Trophoblast cell (in vitro differentiated cells and primary cell): Measurements from ENCODE around the gene DAND5.
A peak's percentile ranks its signal among the peaks of the same experiment; 100 is the strongest.
"Not testable (repeated sequence)": the region's sequence is repeated elsewhere in the genome, so short reads cannot be mapped to it uniquely, and the experiment has no call there.

ENCODE experiments used
- DNase-seq, 2 donors: peaks; one replicate each; pipeline ENCODE4 v3.0.0-alpha.2; 2016
- H2AFZ ChIP-seq: 2 replicates; pipeline ENCODE4 v1.6.1; 2013; ENCODE audit warnings: low read length, moderate library complexity, mild to moderate bottlenecking; ENCODE audit not compliant: insufficient read depth, poor library complexity
- H2AK5ac ChIP-seq: 2 replicates; pipeline ENCODE4 v1.6.1; 2013; ENCODE audit warnings: mild to moderate bottlenecking, low read length
- H2BK120ac ChIP-seq: 2 replicates; pipeline ENCODE4 v1.6.1; 2013; ENCODE audit warnings: low read length, mild to moderate bottlenecking, moderate library complexity; ENCODE audit not compliant: insufficient read depth, poor library complexity
- H2BK12ac ChIP-seq: 2 replicates; pipeline ENCODE4 v1.6.1; 2013; ENCODE audit warnings: mild to moderate bottlenecking, low read length, moderate library complexity
- H2BK5ac ChIP-seq: 2 replicates; pipeline ENCODE4 v1.6.1; 2013; ENCODE audit warnings: low read length, low read depth, moderate library complexity, mild to moderate bottlenecking; ENCODE audit not compliant: poor library complexity
- H3K14ac ChIP-seq: 2 replicates; pipeline ENCODE4 v1.6.1; 2013; ENCODE audit warnings: mild to moderate bottlenecking, low read length
- H3K18ac ChIP-seq: 2 replicates; pipeline ENCODE4 v1.6.1; 2013; ENCODE audit warnings: mild to moderate bottlenecking, low read length
- H3K23ac ChIP-seq: 2 replicates; pipeline ENCODE4 v1.6.1; 2013; ENCODE audit warnings: low read length
- H3K27ac ChIP-seq: 2 replicates; pipeline ENCODE4 v1.5.1; 2013; ENCODE audit warnings: low read depth, mild to moderate bottlenecking, inconsistent platforms, low read length, moderate library complexity
- H3K27me3 ChIP-seq: 2 replicates; pipeline ENCODE4 v1.6.1; 2013; ENCODE audit warnings: inconsistent platforms, mild to moderate bottlenecking, low read length, moderate library complexity; ENCODE audit not compliant: insufficient read depth
- H3K36me3 ChIP-seq, 2 experiments: 1 replicate in 1 of 2; 2 replicates in 1 of 2; pipeline ENCODE4 v1.6.1; 2013; ENCODE audit warnings: low read length in 2 of 2, mild to moderate bottlenecking in 2 of 2, moderate library complexity in 1 of 2; ENCODE audit not compliant: insufficient read depth in 2 of 2, control insufficient read depth in 1 of 2
- H3K4ac ChIP-seq: 2 replicates; pipeline ENCODE4 v1.6.1; 2013; ENCODE audit warnings: low read depth, mild to moderate bottlenecking, low read length, moderate library complexity
- H3K4me1 ChIP-seq, 2 experiments: 1 replicate in 1 of 2; 2 replicates in 1 of 2; pipeline ENCODE4 v1.6.1; 2013; ENCODE audit warnings: low read length in 2 of 2, mild to moderate bottlenecking in 2 of 2, moderate library complexity in 1 of 2; ENCODE audit not compliant: insufficient read depth in 2 of 2, control insufficient read depth in 1 of 2
- H3K4me2 ChIP-seq: 2 replicates; pipeline ENCODE4 v1.6.1; 2013; ENCODE audit warnings: inconsistent platforms, mild to moderate bottlenecking, low read length, moderate library complexity
- H3K4me3 ChIP-seq: 2 replicates; pipeline ENCODE4 v1.5.1; 2013; ENCODE audit warnings: mild to moderate bottlenecking, low read depth, low read length, inconsistent platforms
- H3K79me1 ChIP-seq: one replicate; pipeline ENCODE4 v1.6.1; 2013; ENCODE audit warnings: low read length
- H3K79me2 ChIP-seq: 2 replicates; pipeline ENCODE4 v1.6.1; 2013; ENCODE audit warnings: low read length, mild to moderate bottlenecking; ENCODE audit not compliant: control insufficient read depth, insufficient read depth, poor library complexity
- H3K9ac ChIP-seq: 2 replicates; pipeline ENCODE4 v1.6.1; 2013; ENCODE audit warnings: mild to moderate bottlenecking, low read length
- H3K9me3 ChIP-seq: 2 replicates; pipeline ENCODE4 v1.6.1; 2013; ENCODE audit warnings: low read depth, mild to moderate bottlenecking, control low read depth, inconsistent platforms, low read length; ENCODE audit not compliant: insufficient read depth
- H4K12ac ChIP-seq: 2 replicates; pipeline ENCODE4 v1.6.1; 2013; ENCODE audit warnings: low read depth, mild to moderate bottlenecking, low read length, moderate library complexity
- H4K8ac ChIP-seq: 2 replicates; pipeline ENCODE4 v1.6.1; 2013; ENCODE audit warnings: low read depth, mild to moderate bottlenecking, low read length, moderate library complexity
- H4K91ac ChIP-seq: one replicate; pipeline ENCODE4 v1.6.1; 2013; ENCODE audit warnings: low read depth, mild to moderate bottlenecking, low read length, moderate library complexity
- WGBS: extraction: QIAGEN DNeasy Blood & Tissue Kit; methylation state at CpG from one replicate; pipeline ENCODE4 v1.1.7; 2013; ENCODE audit warnings: missing lambda C conversion rate; ENCODE audit not compliant: insufficient read length, insufficient coverage; ENCODE audit errors: extremely low coverage; 5-methylcytosine and 5-hydroxymethylcytosine counted together

The DAND5 gene

GRCh38 chr19:12947702-12948611 is 21.4 kb upstream of the DAND5 start:
- Histone ChIP-seq H2BK120ac (no peak overlapping the region), H3K79me1 (peaks cover 8% of the 10 kb centered on the region), H2AK5ac (no peak overlapping the region), H2BK5ac (no peak overlapping the region), H4K12ac (no peak overlapping the region), H3K4me2 (no peak overlapping the region), H3K27me3 (no peaks in the 10 kb centered on the region), H3K9me3 (peaks cover 2% of the 10 kb centered on the region), H2BK12ac (no peak overlapping the region), H3K14ac (no peak overlapping the region), H3K36me3 (peaks cover 62 to 67% of the 10 kb centered on the region in 2 experiments), H3K18ac (peak overlapping the region; percentile 38), H3K4me3 (no peak overlapping the region), H3K23ac (no peak overlapping the region), H3K79me2 (peaks cover 4% of the 10 kb centered on the region), H2AFZ (no peak overlapping the region), H3K4me1 (peaks cover 0 to 8% of the 10 kb centered on the region in 2 experiments), H4K91ac (no peak overlapping the region), H3K9ac (no peak overlapping the region), H3K27ac (no peak overlapping the region), H3K4ac (peak overlapping the region; percentile 18), H4K8ac (no peak overlapping the region)
- no CpG with 5 or more reads among the region's 28 CpGs for WGBS
- no peak for DNase-seq

GRCh38 chr19:12948612-12949362 is 20.6 kb upstream of the DAND5 start:
- Histone ChIP-seq H3K79me2 (peaks cover 4% of the 10 kb centered on the region), H3K27ac (no peak overlapping the region), H3K18ac (peak overlapping the region; percentile 38), H2BK120ac (no peak overlapping the region), H4K8ac (no peak overlapping the region), H4K12ac (no peak overlapping the region), H2AK5ac (no peak overlapping the region), H3K4me3 (no peak overlapping the region), H2BK12ac (no peak overlapping the region), H3K4me2 (no peak overlapping the region), H3K23ac (no peak overlapping the region), H4K91ac (no peak overlapping the region), H3K27me3 (no peaks in the 10 kb centered on the region), H3K14ac (no peak overlapping the region), H3K79me1 (peaks cover 8% of the 10 kb centered on the region), H3K9me3 (peaks cover 2% of the 10 kb centered on the region), H3K4me1 (peaks cover 0 to 2% of the 10 kb centered on the region in 2 experiments), H2BK5ac (no peak overlapping the region), H3K9ac (no peak overlapping the region), H3K4ac (no peak overlapping the region), H3K36me3 (peaks cover 62 to 67% of the 10 kb centered on the region in 2 experiments), H2AFZ (no peak overlapping the region)
- no peak for DNase-seq
- no CpG with 5 or more reads among the region's 30 CpGs for WGBS

GRCh38 chr19:12949363-12950283 is 19.8 kb upstream of the DAND5 start:
- Histone ChIP-seq H2BK5ac (no peak overlapping the region), H3K4ac (no peak overlapping the region), H4K12ac (no peak overlapping the region), H3K23ac (no peak overlapping the region), H4K91ac (no peak overlapping the region), H3K4me2 (no peak overlapping the region), H3K79me2 (peaks cover 4% of the 10 kb centered on the region), H3K4me3 (no peak overlapping the region), H2BK120ac (no peak overlapping the region), H3K18ac (no peak overlapping the region), H2AFZ (no peak overlapping the region), H3K14ac (no peak overlapping the region), H3K27ac (no peak overlapping the region), H3K9me3 (peaks cover 2% of the 10 kb centered on the region), H2BK12ac (no peak overlapping the region), H3K4me1 (peaks cover 0 to 2% of the 10 kb centered on the region in 2 experiments), H4K8ac (no peak overlapping the region), H3K36me3 (peaks cover 66 to 69% of the 10 kb centered on the region in 2 experiments), H3K27me3 (no peaks in the 10 kb centered on the region), H3K79me1 (peaks cover 8% of the 10 kb centered on the region), H3K9ac (no peak overlapping the region), H2AK5ac (no peak overlapping the region)
- DNase-seq, result no peak
- no CpG with 5 or more reads among the region's 16 CpGs for WGBS

GRCh38 chr19:12952050-12952449 is 17.3 kb upstream of the DAND5 start:
- H4K12ac ChIP-seq, H3K4me3 ChIP-seq, H3K27me3 ChIP-seq, H3K18ac ChIP-seq, H3K23ac ChIP-seq, H4K91ac ChIP-seq, H3K9ac ChIP-seq, H2BK12ac ChIP-seq, H3K14ac ChIP-seq, H3K4ac ChIP-seq, H3K4me2 ChIP-seq, H3K4me1 ChIP-seq, DNase-seq, H4K8ac ChIP-seq, H3K27ac ChIP-seq, H3K9me3 ChIP-seq, H2AFZ ChIP-seq, H2BK5ac ChIP-seq, H3K79me2 ChIP-seq, H2AK5ac ChIP-seq, H2BK120ac ChIP-seq, H3K79me1 ChIP-seq: not testable (repeated sequence)
- no CpG with 5 or more reads among the region's 6 CpGs for WGBS
- H3K36me3 ChIP-seq, result peaks cover 65 to 70% of the 10 kb centered on the region in 2 experiments
